HG02642 (cell line): ENCODE data around the gene SSUH2.
A peak's percentile ranks its signal among the peaks of the same experiment; 100 is the strongest.
"Not testable (repeated sequence)": the region's sequence is repeated elsewhere in the genome, so short reads cannot be mapped to it uniquely, and the experiment has no call there.

Experiments used
- ATAC-seq: cut with Tn5 transposase; IDR thresholded peaks from one replicate; pipeline ENCODE4 v1.9.1; 2021; ENCODE audit warnings: mild to moderate bottlenecking; ENCODE audit not compliant: unreplicated experiment, poor library complexity

The SSUH2 gene

GRCh38 chr3:8593021-8593827 is 51.4 kb downstream of the SSUH2 start:
- no peak for ATAC-seq

- ATAC-seq = no peak
These were observed 54.6 kb downstream of the SSUH2 start for GRCh38 chr3:8589880-8590556.

GRCh38 chr3:8584661-8585060 is 59.9 kb downstream of the SSUH2 start:
- ATAC-seq = no peak

DNA sequence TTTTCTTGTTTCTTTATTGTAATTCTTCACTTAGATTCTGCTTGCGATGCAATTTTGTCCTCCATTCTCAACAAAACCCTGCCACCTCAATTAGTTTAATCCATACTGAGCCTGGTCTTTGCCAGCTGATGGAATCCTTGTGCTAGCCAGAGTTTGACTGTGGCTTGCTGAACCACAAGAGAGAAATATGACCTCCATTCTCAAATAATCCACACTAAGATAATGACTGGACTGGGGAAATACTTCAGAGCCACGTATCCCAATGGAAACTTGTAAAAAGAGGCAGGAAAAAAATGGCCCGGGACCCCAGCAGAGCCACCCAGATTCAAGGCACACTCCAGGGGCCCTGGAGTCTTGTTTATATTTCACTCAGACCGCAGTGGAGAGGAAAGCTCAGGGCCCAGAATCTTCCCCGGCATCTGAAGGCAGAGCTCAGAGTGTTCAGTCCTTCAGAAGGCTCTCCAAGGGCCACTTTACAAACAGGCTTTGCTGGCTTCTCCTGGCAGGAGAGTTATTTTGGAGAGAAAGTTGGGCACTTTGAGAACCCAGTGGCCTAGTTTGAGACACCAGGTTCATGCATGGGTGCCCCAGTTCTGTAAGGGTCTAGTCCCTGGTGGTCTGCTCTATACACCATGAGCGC is 62.7 kb downstream of the SSUH2 start:
- ATAC-seq = no peak

GRCh38 chr3:8581373-8581772 is 63.2 kb downstream of the SSUH2 start:
- ATAC-seq = no peak

DNA sequence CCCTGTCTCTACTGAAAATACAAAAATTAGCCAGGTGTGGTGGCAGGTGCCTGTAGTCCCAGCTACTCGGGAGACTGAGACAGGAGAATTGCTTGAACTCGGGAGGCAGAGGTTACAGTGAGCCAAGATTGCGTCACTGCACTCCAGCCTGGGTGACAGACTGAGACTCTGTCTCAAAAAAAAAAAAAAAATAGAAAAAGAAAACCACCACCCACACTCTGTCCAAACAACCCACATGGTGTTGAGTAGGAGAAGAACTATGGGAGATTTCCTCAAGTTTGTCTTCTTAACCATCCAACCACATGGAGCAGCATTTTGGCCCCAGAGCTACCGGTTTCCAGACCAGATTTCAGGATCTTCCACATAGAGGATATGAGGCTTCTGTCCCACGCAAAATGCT is 64.2 kb downstream of the SSUH2 start:
- not testable (repeated sequence) for ATAC-seq

- ATAC-seq = no peak
These were observed 64.7 kb downstream of the SSUH2 start for GRCh38 chr3:8579943-8580342.

DNA sequence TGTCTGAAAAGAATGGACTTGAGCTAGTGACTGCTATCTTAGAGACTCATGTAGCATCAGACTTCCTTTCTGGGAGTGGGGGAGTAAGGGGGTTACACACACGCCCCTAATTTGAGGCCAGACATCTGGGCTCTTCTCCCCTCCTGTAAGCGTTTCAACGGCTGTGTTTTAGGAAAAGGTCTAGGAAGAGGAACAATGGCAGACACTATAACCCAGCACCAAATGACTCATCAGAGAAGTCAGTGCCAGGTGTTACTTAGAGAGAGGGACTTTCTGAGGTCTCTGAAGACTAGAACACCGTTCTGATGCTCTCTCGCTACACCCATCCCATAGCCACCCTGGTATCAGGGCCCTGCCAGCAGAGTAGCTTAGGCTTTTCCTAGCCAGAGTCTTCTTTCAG is 65.5 kb downstream of the SSUH2 start:
- ATAC-seq = peak; percentile 98

GRCh38 chr3:8578282-8578681 is 66.3 kb downstream of the SSUH2 start:
- ATAC-seq = peak; percentile 35

DNA sequence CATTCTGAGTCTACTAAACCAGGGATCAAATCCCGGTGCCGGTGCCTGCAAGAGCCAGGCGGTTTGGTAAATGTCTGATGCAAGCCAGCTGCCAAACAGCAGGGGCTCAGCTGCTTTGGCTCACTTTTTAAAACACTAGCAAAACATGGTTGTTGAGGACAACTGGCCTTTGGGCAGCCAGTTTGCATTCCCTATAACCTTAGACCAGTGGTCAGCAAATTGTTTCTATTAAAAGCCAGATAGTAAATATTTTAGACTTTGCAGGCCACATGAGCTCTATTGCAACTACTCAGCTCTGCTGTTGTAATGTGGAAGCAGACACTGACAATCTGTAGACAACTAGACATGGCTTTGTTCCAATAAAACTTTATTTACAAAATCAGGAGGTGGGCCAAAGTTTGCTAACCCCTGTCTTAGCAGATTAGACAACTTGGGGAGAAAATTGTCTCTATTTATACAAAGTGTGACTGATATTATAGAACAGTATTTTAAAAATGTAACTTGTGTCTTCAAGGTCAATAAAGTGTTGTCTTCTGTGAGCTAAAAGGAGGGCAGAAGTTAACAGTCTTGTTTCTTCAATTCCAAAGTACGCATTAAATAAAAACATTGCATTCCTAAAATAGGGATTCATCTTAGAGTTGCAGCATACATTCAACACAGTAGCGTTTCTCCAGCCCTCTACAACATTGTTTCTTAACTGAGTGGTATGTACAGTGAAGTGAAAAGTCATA is 67.6 kb downstream of the SSUH2 start:
- no peak for ATAC-seq

DNA sequence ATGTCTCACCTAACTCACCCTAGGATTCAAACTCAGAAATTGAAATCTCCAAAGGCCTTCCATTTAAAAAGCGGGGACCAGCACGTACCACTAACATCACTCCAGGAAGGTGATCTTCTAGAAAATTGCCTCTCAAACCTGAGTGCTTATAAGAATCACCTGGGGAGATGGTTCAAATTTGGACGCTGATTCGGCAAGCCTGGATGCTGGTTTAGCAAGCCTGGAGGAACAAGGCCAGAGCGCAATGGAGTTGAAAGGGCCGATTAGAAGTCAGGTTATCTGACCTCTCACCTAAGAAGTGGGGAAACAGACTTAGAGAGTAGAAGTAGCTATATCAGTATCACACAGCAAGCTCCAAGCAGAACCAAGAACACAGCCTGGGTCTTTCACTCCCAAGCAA is 68.2 kb downstream of the SSUH2 start:
- no peak for ATAC-seq

DNA sequence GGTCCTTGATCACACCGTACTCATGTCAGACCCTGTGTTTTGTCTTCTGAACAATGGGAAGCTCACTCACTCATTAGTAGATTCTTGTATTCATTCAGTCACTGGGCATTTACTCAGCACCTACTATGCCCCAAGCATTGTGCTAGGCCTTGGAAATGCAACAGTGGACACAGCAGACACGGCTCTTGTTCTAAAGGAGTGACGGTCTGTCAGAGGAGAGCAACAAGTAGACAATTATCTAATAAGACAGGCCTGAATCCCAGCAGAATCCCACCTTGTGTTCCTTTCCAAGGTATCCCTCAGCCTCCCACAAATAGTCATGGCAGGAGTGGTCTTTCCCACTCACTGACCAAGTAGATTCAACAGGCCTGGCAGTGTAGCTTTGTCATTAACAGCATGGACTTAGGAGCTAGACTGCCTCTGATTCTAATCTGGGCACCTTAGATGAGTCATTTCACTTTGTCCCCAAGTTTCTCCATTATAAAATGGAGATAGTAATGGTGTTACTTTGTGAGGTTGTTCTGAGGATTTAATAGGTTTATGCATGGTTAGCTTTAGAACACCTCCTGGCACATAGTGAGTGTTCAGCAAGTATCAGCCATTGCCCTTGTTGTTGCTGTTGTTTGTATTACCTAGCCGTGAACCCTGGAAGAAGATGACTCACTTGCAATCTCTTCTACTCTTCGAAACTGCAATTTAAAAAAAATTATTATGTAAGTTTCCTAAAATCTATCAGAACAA is 69.1 kb downstream of the SSUH2 start:
- ATAC-seq = no peak

GRCh38 chr3:8574670-8575322 is 69.8 kb downstream of the SSUH2 start:
- no peak for ATAC-seq

GRCh38 chr3:8574040-8574669 is 70.4 kb downstream of the SSUH2 start:
- no peak for ATAC-seq

DNA sequence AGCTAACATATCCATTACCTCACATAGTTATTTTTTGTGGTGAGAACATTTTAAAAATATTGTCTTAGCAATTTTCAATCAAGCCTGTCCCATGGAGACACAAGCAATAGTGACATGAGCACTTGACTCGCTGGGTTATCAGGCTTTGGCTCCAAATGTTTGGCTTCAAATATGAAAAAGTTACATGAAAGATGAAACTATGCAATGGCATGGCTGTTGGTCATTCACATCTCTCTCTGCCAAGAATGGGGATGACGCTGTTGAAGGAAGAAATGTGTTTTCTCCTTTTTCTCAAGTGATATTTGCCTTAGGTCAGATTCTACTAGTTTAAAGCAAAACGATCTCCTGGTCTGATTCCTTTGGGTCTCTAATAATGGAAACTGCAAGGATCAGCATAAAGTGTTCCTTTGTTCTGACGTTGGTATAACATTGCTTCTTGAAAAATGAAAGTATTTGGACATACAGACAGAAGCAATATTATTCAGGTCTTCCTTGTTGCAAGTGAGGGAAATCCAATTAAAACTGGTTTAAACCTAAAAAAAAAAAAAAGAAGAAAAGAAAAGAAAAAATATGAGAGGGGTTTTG is 71.2 kb downstream of the SSUH2 start:
- ATAC-seq = no peak

GRCh38 chr3:8571256-8571655 is 73.3 kb downstream of the SSUH2 start:
- ATAC-seq = no peak
